SH-SY5Y (cell line): Measurements from ENCODE around the gene FNBP1.

Experiments
- GATA2 ChIP-seq: IDR thresholded peaks from 2 replicates; pipeline ENCODE4 v1.6.1; 2011; ENCODE audit warnings: mild to moderate bottlenecking, low read depth, low read length
- GATA3 ChIP-seq: IDR thresholded peaks from 2 replicates; pipeline ENCODE4 v1.6.1; 2011; ENCODE audit warnings: low read depth, mild to moderate bottlenecking, low read length, moderate library complexity

GRCh38 chr9:129936222-129936621, 106.8 kb downstream of the FNBP1 start:
- TF ChIP-seq GATA2 (no peak), GATA3 (no peak)
